Mucosa of descending colon (tissue), 3 donors: ENCODE data around the gene DGKB. TPM values are rescaled to one million over a fixed set of nuclear protein-coding genes. Genes with fewer than 3 reads are reported as not detected.

Experiments used
- ATAC-seq: fragments of 200-7000 bp; cut with Tn5 transposase; one replicate; pipeline ENCODE4 v1.9.1; 2020; ENCODE audit warnings: mild to moderate bottlenecking, moderate library complexity
- DNase-seq, 3 donors: peaks; one replicate each; pipeline ENCODE4 v3.0.0-alpha.2; 2020
- H3K36me3 ChIP-seq: fragments of 200-600 bp; one replicate; pipeline ENCODE4 v1.8.0; 2021; ENCODE audit warnings: low read depth, mild to moderate bottlenecking
- H3K4me1 ChIP-seq: fragments of 200-600 bp; one replicate; pipeline ENCODE4 v1.8.0; 2021; ENCODE audit warnings: low read depth, mild to moderate bottlenecking
- H3K4me3 ChIP-seq: fragments of 200-600 bp; one replicate; pipeline ENCODE4 v1.8.0; 2021; ENCODE audit warnings: mild to moderate bottlenecking
- H3K9me3 ChIP-seq: fragments of 200-600 bp; one replicate; pipeline ENCODE4 v1.8.0; 2021; ENCODE audit warnings: mild to moderate bottlenecking
- CTCF ChIP-seq: fragments of 200-600 bp; IDR thresholded peaks from one replicate; pipeline ENCODE4 v1.8.0; 2022; ENCODE audit warnings: antibody characterized with exemption, mild to moderate bottlenecking
- intact Hi-C, 2 donors: fragments of 100-400 bp; cut with DNase I in 1 of 2; cut with micrococcal nuclease in 1 of 2; formaldehyde crosslinking; loops; one replicate each; pipeline versions ENCODE4 v1.11.0 to v1.11.1; 2022; cut with DNase I, micrococcal nuclease
- total RNA-seq, 3 donors: library from RNA; stranded (reverse); fragmentation: NEBNext Ultra II Directional in 2 of 3; extraction: Animal tissue kit (Norgen Biotek cat#: 25700) in 2 of 3; gene quantifications; one replicate each; pipeline versions ENCODE4 v1.2.1 to v1.2.4, GENCODE V29; 2021 to 2023
- donor health status: DM: no; HTN: no; CAD: no; lungs with moderate emphysema.
- donor health status: DM: no; HTN: no; CAD: no.
- donor health status: DM: no; HTN: yes; CAD: no.

DGKB gene
- total RNA-seq, 3 donors from 2014 or later, result 0.19 to 5.6 (median 0.78) TPM

- DNase-seq, result no peak
- no peak overlapping the region for H3K4me3 ChIP-seq
- ATAC-seq, result no peak
- H3K36me3 ChIP-seq, result no peaks in the 10 kb centered on the region
- H3K9me3 ChIP-seq, result no peaks in the 10 kb centered on the region
- TF ChIP-seq CTCF, result no peak
- H3K4me1 ChIP-seq, result no peaks in the 10 kb centered on the region
- intact Hi-C loops, result no loop called here
Observed at GRCh38 chr7:14900051-14900450, 2.5 kb downstream of the DGKB start.

GRCh38 chr7:14899030-14899429 is 3.5 kb downstream of the DGKB start:
- Histone ChIP-seq H3K9me3 (no peaks in the 10 kb centered on the region), H3K4me1 (no peaks in the 10 kb centered on the region), H3K36me3 (no peaks in the 10 kb centered on the region), H3K4me3 (no peak overlapping the region)
- DNase-seq (no peak), ATAC-seq (no peak)
- no peak for TF ChIP-seq CTCF
- intact Hi-C loops, result no loop called here

GRCh38 chr7:14896461-14896860 is 6.1 kb downstream of the DGKB start:
- DNase-seq (no peak), ATAC-seq (no peak)
- Histone ChIP-seq H3K4me3 (no peak overlapping the region), H3K4me1 (no peaks in the 10 kb centered on the region), H3K36me3 (no peaks in the 10 kb centered on the region), H3K9me3 (no peaks in the 10 kb centered on the region)
- TF ChIP-seq CTCF, result no peak
- intact Hi-C loops, result no loop called here

GRCh38 chr7:14894826-14895225 is 7.7 kb downstream of the DGKB start:
- Histone ChIP-seq H3K36me3 (no peaks in the 10 kb centered on the region), H3K4me3 (no peak overlapping the region), H3K4me1 (no peaks in the 10 kb centered on the region), H3K9me3 (no peaks in the 10 kb centered on the region)
- no peak for TF ChIP-seq CTCF
- no peak for ATAC-seq
- DNase-seq, result no peak
- intact Hi-C loops, result no loop called here

- no peak overlapping the region for H3K4me3 ChIP-seq
- H3K4me1 ChIP-seq, result no peaks in the 10 kb centered on the region
- DNase-seq, result no peak
- TF ChIP-seq CTCF, result no peak
- H3K36me3 ChIP-seq, result no peaks in the 10 kb centered on the region
- intact Hi-C loops, result no loop called here
- no peak for ATAC-seq
- no peaks in the 10 kb centered on the region for H3K9me3 ChIP-seq
Observed at GRCh38 chr7:14892961-14893360, 9.6 kb downstream of the DGKB start.

- intact Hi-C loops, result no loop called here
- Histone ChIP-seq H3K9me3 (no peaks in the 10 kb centered on the region), H3K36me3 (no peaks in the 10 kb centered on the region), H3K4me3 (no peak overlapping the region), H3K4me1 (no peaks in the 10 kb centered on the region)
- DNase-seq (no peak), ATAC-seq (no peak)
- no peak for TF ChIP-seq CTCF
Observed at GRCh38 chr7:14891289-14891688, 11.3 kb downstream of the DGKB start.
